CD4-positive, alpha-beta T cell treated with Interleukin-17A for 4 hours (primary cell): Measurements from ENCODE around the gene ACOXL.

Source experiments
- DNase-seq: peaks from one replicate; pipeline ENCODE4 v3.0.0-alpha.2; 2020; ENCODE audit warnings: mixed read lengths

The ACOXL gene

GRCh38 chr2:110764931-110765330 is 32.6 kb downstream of the ACOXL start:
- DNase-seq: no peak

GRCh38 chr2:110766291-110766690 is 33.9 kb downstream of the ACOXL start:
- DNase-seq: no peak

GRCh38 chr2:110768591-110768990 is 36.2 kb downstream of the ACOXL start:
- no peak for DNase-seq

GRCh38 chr2:110770404-110770958 is 38.1 kb downstream of the ACOXL start:
- no peak for DNase-seq

GRCh38 chr2:110770959-110771431 is 38.6 kb downstream of the ACOXL start:
- no peak for DNase-seq

- DNase-seq: no peak
These were observed 39.4 kb downstream of the ACOXL start for GRCh38 chr2:110771547-110772382.

GRCh38 chr2:110772383-110772755 is 40.0 kb downstream of the ACOXL start:
- no peak for DNase-seq

- no peak for DNase-seq
These were observed 41.1 kb downstream of the ACOXL start for GRCh38 chr2:110773401-110773921.

- DNase-seq: no peak
These were observed 42.3 kb downstream of the ACOXL start for GRCh38 chr2:110774701-110775100.

GRCh38 chr2:110777531-110778311 is 45.3 kb downstream of the ACOXL start:
- DNase-seq: no peak

- DNase-seq: no peak
These were observed 48.1 kb downstream of the ACOXL start for GRCh38 chr2:110780461-110780860.

- no peak for DNase-seq
These were observed 51.0 kb downstream of the ACOXL start for GRCh38 chr2:110783196-110783873.

GRCh38 chr2:110784047-110784631 is 51.8 kb downstream of the ACOXL start:
- DNase-seq: no peak

GRCh38 chr2:110785439-110785838 is 53.1 kb downstream of the ACOXL start:
- no peak for DNase-seq

GRCh38 chr2:110788976-110789375 is 56.6 kb downstream of the ACOXL start:
- DNase-seq: no peak

- DNase-seq: no peak
These were observed 57.3 kb downstream of the ACOXL start for GRCh38 chr2:110789706-110790105.

GRCh38 chr2:110790907-110791306 is 58.5 kb downstream of the ACOXL start:
- no peak for DNase-seq

- no peak for DNase-seq
These were observed 59.1 kb downstream of the ACOXL start for GRCh38 chr2:110791435-110791834.

- DNase-seq: no peak
These were observed 60.7 kb downstream of the ACOXL start for GRCh38 chr2:110793034-110793433.

GRCh38 chr2:110794390-110794789 is 62.0 kb downstream of the ACOXL start:
- no peak for DNase-seq

- DNase-seq: no peak
These were observed 62.6 kb downstream of the ACOXL start for GRCh38 chr2:110794951-110795350.

GRCh38 chr2:110796716-110797301 is 64.4 kb downstream of the ACOXL start:
- no peak for DNase-seq
